ENCODE results near the gene HOXA2.

The HOXA2 gene

DNA sequence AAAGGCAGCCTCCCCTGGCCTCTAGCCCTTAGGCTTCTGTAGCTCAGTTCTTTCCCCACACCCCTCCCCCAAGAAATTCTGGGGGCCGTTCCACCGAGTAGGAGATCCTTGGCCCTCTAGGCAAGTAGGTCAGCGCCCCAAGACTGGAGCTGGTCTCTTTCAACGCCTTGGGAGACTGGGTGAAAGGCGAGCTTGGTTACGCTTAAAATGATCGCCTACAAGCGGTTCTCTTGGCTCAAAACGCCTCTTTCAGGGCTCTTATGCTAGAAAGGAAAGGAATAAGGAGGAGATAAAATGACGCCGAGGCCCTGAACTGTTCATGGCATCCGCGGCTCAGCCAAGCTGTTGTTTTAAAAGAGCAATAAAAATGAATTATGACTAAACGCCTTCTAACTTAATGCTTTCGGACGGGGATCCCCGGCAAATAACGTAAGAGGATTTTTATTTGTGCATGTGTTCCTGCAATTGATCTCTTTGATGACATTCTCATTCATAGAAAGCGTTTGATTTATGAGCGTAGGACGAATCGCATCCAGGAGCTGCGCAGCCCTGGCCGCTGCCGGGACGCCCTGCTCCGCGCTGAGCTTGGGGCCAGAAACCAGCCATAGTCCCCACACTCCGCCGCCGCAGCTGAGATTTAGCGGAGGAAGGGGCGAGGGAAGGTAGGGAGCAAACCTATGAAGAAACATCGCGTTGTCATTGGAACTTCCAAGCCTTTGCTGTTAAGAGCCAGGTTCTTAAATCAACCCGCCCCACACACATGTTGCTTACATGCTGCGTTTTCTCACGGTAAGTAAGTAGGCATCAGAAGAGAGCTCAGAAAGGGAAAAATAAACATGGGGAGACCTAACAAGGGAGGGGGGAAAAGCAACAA lies 3.7 kb downstream of the HOXA2 start:
- no peak for DNase-seq (ENCODE audit: low spot score)

DNA sequence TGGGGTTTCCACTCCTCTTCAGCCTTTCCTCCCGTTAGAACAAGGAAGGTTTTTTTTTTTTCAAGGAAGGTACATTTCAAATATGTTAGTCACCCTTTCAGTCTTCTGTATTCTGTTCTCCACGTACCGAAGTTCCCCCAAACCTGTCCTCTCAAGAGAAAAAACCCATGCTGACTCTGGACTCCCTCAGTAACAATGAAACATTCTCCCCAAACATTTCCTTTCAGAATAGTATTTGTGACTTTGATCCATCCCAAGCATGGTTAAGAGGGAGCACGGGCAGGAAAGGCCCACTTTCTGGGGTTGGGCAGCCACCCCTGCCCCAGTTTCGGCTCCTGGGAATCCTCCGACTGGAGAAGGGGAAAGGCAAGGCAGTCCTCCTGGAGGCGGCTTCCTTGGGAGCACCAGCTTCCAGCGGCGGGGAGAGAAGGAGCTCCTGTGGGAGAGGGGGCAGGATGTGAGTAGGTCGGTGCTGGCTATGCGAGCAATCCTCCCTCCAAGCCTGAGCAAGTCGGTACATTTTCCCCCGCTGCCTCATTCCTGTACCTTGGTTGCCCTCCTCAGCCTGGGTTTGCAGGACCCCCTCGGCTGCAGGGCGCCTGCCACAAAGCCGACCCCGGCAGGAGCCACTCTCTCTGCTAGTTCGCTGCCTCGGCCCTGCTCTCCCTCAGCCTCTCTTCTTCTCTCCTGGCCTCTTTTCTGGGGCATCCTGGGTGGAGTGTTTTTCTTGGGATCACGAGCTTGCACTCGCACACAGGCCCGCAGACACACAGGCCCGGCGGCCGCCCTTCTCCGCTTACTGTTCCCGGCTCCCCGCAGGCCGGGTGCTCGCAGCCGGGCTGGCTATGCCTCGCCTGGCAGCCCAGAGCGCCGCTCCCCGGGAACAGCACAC lies 4.6 kb downstream of the HOXA2 start:
- peak; percentile 68 for DNase-seq (ENCODE audit: low spot score)

DNA sequence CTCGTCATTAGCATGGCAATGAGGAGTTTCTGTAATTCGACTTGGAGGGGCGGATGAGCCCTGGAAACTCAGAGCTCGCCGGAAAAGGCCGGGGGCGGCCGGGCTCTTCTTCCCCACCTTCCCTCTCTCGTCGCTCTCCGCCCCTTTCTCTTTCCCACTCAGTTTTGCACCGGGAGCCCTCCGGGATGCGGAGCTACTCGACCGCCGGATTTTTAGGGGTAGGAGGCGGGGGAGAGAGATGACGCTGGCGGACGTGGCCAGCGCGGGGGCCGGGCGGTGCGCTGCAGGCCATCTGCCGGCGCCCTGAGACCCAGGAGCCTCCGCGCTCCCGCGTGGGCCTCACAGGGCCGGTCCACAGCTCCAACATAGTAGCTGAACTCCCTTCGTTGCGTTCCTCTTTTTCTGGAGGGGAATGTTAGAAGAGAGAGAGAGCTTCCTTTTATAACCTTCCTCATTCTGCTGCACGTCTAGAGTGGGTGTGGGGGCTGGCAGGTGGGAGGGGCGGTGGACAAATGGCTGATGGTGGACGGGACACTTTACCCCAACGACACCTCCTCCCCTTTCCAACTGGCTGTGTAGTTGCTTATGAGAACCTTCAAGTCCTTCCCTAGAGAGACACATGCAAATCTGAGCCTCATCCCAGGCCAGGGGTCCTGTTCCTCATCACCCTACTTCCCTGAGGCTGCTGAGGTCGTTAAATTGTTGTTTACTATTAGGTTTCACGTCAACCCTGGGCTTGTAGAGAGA lies 5.5 kb downstream of the HOXA2 start:
- DNase-seq (ENCODE audit: low spot score), result no peak

DNA sequence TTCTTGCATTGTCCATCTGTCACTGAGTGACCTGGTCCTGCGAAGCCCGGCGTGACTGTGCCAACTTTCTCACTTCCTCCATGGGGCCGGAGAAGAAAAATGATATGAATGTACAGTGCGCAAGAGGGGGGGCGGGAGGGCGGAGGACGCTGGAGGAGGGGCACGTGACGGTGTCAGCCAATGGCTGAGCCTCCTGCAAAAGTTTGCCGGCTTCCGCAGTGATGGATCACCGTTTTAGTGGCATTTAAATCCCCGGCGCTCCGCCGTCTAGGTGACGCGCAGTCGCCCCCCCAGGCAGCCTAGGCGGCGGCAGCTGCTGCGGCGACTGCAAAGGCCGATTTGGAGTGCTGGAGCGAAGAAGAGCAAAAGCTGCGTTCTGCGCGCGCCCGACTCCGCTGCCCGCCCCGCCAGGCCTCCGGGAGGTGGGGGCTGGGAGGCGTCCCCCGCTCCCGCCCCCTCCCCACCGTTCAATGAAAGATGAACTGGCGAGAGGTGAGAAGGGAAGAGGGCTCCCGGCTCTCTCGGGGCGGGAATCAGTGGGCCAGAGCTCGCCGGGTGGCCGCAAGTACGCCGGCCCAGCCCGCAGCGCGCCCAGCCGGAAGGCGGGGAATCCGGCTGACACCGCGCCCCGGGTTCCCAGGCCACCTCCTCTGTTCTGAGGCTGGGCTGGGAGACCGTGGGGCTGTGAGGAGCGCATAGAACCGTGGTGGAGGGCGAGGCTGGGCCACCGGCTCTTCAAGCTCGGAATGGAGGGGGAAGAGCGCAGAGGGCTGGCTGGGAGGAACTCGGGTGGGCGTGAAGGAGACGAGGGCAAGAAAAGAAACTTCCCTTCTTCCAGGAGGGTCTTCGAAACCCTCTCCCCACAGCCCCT lies 6.4 kb downstream of the HOXA2 start, which contains the start of gene HOXA1:
Gene HOXA1 (minus strand): TSS at position 104 of the 871 bp plus-strand sequence. CDS start 88 bp downstream, at position 16.
- peak; percentile 79 for DNase-seq (ENCODE audit: low spot score)

DNA sequence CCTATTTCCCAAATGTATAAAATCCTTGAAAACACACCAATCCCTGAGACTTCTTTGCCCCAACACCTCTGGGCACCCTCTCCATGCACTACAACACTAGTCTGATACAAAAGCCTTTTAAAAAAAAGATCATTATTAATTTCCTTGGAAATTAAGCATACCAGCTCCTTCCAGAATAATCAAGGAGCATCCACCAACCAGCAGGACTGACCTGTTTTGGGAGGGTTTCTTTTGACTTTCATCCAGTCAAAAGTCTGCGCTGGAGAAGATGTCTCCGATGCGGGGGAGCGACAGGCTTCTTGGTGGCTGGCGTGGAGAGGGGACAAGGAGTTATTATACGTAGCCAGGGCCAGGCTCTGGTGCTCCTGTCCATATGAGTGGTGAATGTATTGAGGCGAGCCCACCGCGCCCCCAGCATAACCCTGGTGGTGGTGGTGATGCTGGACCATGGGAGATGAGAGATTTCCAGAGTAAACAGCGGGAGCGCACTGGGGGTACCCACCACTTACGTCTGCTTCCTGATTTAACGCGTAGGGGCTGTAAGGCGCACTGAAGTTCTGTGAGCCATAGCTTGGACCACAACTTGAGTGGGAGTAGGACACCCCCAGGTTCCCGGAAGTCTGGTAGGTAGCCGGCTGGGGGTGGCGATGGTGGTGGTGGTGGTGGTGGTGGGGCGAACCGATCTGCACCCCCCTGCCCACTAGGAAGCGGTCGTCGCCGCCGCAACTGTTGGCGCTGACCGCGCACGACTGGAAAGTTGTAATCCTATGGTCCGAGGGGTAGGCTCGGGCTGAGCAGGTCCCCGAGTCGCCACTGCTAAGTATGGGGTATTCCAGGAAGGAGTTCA lies 7.2 kb downstream of the HOXA2 start:
- DNase-seq (ENCODE audit: low spot score), result no peak

DNA sequence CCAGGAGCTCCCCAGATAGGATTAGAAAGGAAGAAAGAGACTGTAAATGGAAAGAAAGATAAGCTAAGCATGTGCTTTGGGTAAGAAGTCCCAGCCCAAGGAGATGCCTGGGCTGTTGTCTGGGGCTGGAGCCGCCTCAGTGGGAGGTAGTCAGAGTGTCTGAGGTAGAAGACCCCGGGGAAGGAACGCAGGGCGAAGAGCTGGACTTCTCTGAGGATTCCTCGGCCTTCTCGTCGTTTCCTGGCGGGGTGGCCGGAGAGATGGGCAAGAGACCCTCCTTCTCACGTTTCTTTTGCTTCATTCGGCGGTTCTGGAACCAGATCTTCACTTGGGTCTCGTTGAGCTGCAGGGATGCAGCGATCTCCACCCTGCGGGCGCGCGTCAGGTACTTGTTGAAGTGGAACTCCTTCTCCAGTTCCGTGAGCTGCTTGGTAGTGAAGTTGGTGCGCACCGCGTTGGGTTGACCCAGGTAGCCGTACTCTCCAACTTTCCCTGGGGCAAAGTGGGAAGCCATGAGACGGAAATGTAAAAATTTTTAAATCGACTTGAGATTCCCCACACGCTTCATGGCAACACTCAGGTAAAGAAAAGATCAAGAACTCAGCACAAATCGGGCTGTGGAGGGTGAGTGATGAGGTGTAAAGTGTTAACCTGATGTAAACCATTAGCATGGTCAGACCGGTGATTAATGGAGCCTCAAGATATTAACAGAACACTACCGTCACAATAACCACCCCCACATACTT lies 8.0 kb downstream of the HOXA2 start:
- DNase-seq (ENCODE audit: low spot score), result no peak

DNA sequence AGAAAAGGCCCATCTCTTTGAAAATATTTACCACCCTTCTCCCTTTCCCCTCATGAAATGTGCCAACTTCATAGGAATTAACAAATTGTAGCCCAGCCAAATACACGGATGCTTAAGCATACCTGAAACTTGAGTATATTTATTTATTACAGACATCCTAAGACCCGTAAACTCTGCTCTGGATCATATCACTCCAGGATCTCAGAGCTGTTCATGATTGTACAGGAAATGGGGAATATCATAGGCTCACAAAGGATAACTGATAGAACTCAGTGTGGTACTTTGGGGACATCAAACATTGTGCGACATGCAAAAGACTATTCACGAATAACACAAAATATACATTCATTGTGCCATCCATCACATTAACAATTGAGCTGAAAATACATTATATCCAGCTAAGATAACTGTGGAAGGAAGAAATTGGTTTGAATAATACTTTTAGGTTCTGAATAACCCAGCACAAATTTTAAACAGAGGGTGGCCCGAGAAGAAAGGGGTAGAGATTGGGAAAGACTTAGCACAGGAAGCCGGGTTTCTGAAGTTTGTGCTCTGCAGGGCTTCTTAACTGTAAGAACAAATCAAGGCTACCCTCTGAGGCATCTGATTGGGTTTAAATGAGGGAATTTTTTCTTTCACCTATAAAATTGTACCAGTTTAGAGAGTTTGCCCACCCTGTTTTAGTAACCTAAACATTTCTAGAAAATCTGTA lies 9.1 kb downstream of the HOXA2 start:
- no peak for DNase-seq (ENCODE audit: low spot score)

DNA sequence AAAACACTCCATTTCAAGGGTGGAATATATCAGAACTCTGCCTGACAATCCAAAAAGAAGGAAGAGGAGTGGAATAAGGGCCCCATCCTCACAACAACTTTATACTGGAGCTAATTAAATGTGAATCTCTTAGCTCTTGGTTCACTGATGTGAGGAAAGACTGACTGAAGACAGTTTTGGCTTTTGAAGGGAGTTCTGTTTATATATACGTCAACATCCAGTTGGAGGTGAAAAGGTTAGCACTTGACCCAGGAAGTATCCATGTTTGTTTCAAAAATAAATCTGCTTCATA lies 9.7 kb downstream of the HOXA2 start:
- DNase-seq (ENCODE audit: low spot score), result no peak

DNA sequence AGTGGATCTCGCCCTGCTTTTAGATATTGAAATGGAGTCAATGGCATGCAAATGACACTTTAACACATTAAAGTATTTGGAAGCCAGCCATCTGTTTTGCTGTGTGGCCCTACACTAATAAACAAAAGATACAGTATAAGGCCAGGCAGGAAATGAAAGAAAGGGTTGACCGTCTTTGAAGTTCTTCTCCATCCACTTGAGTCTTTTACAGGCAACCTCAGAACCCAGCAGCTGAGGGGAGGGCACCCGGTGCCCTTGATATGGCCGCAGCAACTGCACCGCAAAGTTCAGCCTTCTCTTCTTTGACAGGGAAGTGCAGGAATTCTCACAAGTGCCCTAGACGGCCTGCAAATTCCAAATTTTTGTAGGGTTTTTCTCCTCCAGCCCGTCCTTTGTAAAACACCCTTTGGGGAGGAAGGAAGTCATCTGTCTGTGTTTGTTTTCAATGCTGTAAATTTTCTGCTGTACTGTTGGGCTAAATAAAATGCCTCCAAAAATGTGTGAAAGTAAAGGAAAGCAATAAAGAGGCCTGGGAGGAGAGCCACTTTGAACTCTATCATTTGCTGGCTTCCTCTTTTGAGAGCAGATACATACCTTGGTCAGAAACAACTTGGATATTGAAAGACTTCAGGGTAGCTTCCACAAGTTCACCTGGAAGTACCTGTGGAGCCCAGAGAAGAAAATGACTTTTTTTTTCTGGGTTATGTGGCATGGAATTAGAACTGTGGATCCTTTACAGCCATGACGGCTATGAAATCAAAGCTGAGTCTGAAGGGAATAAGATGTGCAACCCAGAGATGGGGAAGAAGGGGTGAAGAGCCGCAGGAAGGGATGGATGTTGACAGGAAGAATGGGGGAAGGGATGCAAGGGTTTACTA lies 10.3 kb downstream of the HOXA2 start:
- no peak for DNase-seq (ENCODE audit: low spot score)

DNA sequence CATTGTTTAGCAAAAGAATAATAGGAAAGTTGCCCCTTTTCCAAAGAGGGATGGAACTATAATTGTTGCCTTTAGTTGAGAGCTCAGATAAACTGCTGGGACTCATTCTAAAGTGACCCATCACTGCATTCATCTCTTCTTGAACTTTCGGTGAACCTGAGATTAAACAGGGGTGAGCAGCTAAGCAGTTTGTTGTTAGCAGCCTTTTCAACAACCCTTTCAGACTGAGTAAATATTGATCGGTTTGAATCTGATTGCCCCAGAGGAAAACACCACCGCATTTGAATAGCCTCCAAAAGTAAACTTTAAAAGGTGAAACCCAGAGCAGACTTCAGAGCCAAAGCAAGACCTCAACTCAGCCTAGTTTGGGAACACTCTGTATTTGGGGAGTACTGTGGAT lies 11.4 kb downstream of the HOXA2 start:
- no peak for DNase-seq (ENCODE audit: low spot score)

DNA sequence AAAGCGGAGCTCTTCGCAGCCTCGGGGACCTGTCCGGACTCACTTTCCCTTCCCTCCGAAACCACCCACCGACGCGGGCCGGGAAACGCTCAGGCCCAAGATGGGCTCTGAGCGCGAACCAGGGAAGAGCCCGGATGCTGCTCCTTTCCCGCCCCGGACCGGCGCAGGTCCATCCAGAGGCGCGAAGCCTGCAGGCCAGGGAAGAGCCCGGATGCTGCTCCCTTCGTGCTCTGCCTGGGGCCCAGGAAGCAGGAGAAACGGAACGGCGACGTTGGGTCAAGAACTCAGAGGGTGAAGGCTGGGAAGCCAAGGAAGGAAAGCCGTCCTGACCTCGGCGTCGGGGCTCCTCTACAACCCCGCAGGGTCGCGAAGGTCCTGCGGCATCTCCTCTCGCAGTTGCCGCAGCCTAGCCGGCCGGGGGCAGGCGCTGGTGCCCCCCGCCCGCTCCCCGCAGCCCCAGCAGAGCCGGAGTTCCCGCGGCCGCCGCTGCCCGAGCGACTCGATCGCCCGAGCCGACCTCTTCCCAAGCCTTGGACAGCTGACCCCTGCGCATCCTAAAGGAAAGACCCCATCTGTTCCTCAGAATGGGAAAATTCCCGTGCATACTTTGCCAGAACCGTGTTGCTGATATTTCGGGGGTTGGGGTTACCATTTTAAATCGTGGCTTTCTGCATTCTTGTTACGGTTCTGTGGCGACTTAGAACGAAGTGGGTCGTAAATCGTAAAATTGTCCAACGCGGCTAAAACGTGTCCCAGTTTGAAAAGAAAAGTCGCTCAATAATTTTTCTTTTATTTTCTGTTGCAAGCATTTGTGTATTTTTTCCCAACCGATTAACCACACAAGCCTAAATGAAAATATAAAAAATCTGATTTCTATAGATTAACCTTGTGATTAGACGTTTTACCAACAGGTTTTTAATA lies 14.2 kb downstream of the HOXA2 start:
- no peak for DNase-seq (ENCODE audit: low spot score)

DNA sequence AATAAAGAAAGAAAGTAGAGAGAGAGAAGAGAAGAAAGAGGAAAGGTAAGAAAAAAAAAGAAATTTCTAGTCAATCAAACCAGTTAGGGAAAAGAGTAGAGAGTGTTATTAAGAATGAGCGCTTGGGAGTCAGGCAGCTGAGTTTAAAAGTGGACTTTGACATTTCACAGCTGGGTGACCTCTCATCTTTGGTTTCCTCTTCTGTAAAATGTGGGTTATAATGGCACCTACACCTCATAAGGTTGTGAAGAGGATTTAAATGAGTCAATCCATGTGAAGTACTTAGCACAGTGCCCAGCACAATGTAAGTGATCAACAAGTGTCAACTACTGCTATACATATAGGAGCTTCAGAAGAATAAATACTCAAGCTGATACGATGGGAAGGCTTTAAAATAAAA lies 18.8 kb downstream of the HOXA2 start:
- DNase-seq (ENCODE audit: low spot score), result no peak

DNA sequence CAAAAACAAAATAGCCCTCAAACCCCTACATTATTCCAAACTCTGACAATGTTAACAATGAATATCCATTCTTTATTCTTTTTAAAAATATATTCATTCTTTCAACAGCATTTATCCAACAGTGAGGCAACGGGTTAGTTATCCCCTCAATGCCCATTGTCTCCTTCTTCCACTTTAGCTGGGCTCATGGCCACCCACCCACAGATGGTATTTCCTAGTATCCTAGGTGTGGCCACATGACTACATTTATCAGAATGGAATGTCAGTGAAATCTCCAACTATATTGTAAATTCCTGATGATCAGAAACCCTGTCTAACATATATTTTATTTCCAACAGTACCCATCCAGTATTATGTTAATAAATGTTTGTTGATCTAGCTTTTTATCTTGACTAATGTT lies 20.3 kb downstream of the HOXA2 start:
- no peak for DNase-seq (ENCODE audit: low spot score)

DNA sequence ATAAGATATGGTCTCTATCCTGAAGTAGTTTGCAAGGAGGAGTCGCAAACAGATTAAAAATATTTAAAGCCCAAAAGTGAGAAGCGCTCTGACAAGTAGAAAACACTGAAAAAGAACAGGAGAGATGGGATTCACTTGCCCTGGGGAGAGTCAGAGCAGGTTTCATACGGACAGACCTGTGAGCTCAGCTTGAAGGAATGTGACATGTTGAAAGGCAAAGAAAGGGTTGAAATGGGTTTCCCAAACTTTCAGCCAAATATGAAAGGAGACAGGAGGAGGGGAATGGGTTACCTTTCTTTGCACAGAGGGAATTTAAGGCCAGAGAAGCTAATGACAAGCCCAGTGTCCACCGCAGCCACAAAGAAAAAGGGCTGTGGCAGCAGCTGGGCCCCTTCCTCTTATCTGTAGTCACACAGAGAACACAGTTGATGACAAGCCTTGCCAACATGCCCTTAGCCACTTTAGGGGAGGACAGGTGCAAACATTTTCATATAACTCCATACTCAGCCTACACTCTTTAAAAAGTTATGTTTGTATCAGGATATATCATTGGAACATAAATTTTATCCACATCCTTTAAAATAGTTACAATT lies 21.5 kb downstream of the HOXA2 start:
- no peak for DNase-seq (ENCODE audit: low spot score)

DNA sequence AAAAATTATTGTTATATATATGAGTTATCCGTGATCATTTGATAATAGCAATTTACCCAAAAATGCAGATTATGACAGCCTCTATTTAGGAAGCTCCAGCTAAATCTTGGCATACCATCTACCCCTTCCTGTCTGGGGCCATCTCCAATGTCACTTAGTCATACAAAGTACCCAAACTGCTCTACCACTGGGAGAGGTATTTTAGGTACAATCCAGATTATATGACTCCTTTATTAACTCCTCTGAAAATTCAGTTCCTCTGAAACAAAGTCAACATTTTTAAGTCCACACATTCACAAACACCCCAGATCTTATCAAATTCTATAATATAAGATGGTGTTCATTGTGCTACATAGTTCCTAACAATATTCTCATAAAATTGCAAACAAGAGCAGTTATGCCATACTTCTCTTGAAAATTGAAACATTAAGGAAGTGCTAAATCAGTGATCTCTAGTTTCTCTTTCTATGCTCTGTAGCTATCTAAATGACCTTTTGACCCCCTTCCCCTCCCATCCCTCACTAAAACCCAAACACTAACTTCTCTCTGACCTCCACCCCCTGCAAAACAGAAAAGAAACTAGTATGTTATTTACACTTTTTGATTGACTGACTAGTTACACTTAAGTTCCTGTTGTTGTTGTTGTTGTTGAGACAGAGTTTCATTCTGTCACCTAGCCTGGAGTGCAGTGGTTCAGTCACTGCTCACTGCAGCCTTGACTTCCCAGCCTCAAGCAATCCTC lies 23.1 kb downstream of the HOXA2 start:
- no peak for DNase-seq (ENCODE audit: low spot score)
